T-helper 1 cell treated with Interleukin-12 subunit alpha and Interleukin-12 subunit beta and Interleukin-4 antibody, amounts not matched to agents 30 μg/mL and 1 μg/mL, for 36 hours (primary cell): ENCODE measurements around the gene ADD1.
"Not testable (repeated sequence)": the region's sequence is repeated elsewhere in the genome, so short reads cannot be mapped to it uniquely, and the experiment has no call there.

Experiments
- H3K27ac Mint-ChIP-seq: one replicate; pipeline ENCODE4 v1.8.0; 2021; ENCODE audit warnings: mild to moderate bottlenecking, mixed read lengths
- H3K27me3 Mint-ChIP-seq: one replicate; pipeline ENCODE4 v1.8.0; 2021; ENCODE audit warnings: low read depth, mixed read lengths
- H3K36me3 Mint-ChIP-seq: one replicate; pipeline ENCODE4 v1.8.0; 2021; ENCODE audit warnings: low read depth, mixed read lengths
- H3K4me1 Mint-ChIP-seq: one replicate; pipeline ENCODE4 v1.8.0; 2021; ENCODE audit warnings: low read depth, mixed read lengths
- H3K4me3 Mint-ChIP-seq: one replicate; pipeline ENCODE4 v1.8.0; 2021; ENCODE audit warnings: mild to moderate bottlenecking, moderate library complexity, mixed read lengths
- H3K9me3 Mint-ChIP-seq: one replicate; pipeline ENCODE4 v1.8.0; 2021; ENCODE audit warnings: mixed read lengths

The ADD1 gene

GRCh38 chr4:2934813-2935761, 91.4 kb downstream of the ADD1 start:
- H3K4me3 Mint-ChIP-seq: peak overlapping the region; percentile 87
- H3K36me3 Mint-ChIP-seq: peaks cover 25% of the 10 kb centered on the region
- no peaks in the 10 kb centered on the region for H3K9me3 Mint-ChIP-seq
- H3K4me1 Mint-ChIP-seq: peaks cover 35% of the 10 kb centered on the region
- peak overlapping the region; percentile 85 for H3K27ac Mint-ChIP-seq
- no peaks in the 10 kb centered on the region for H3K27me3 Mint-ChIP-seq

- no peaks in the 10 kb centered on the region for H3K9me3 Mint-ChIP-seq
- no peaks in the 10 kb centered on the region for H3K27me3 Mint-ChIP-seq
- peaks cover 35% of the 10 kb centered on the region for H3K4me1 Mint-ChIP-seq
- peak overlapping the region; percentile 85 for H3K27ac Mint-ChIP-seq
- H3K36me3 Mint-ChIP-seq: peaks cover 33% of the 10 kb centered on the region
- peak overlapping the region; percentile 87 for H3K4me3 Mint-ChIP-seq
Observed at GRCh38 chr4:2935762-2936743, 92.4 kb downstream of the ADD1 start.

GRCh38 chr4:2936773-2937145, 93.1 kb downstream of the ADD1 start:
- H3K36me3 Mint-ChIP-seq: peaks cover 33% of the 10 kb centered on the region
- H3K27ac Mint-ChIP-seq: peak overlapping the region; percentile 58
- H3K4me3 Mint-ChIP-seq: peak overlapping the region; percentile 87
- H3K9me3 Mint-ChIP-seq: no peaks in the 10 kb centered on the region
- no peaks in the 10 kb centered on the region for H3K27me3 Mint-ChIP-seq
- H3K4me1 Mint-ChIP-seq: peaks cover 33% of the 10 kb centered on the region

- peaks cover 29% of the 10 kb centered on the region for H3K4me1 Mint-ChIP-seq
- H3K9me3 Mint-ChIP-seq: no peaks in the 10 kb centered on the region
- no peaks in the 10 kb centered on the region for H3K27me3 Mint-ChIP-seq
- H3K4me3 Mint-ChIP-seq: peak overlapping the region; percentile 87
- H3K36me3 Mint-ChIP-seq: peaks cover 36% of the 10 kb centered on the region
- H3K27ac Mint-ChIP-seq: peak overlapping the region; percentile 58
Observed at GRCh38 chr4:2937146-2937857, 93.7 kb downstream of the ADD1 start.

- H3K36me3 Mint-ChIP-seq: peaks cover 37% of the 10 kb centered on the region
- no peaks in the 10 kb centered on the region for H3K27me3 Mint-ChIP-seq
- H3K4me1 Mint-ChIP-seq: peaks cover 30% of the 10 kb centered on the region
- no peak overlapping the region for H3K27ac Mint-ChIP-seq
- H3K4me3 Mint-ChIP-seq: no peak overlapping the region
- H3K9me3 Mint-ChIP-seq: no peaks in the 10 kb centered on the region
Observed at GRCh38 chr4:2937986-2938385, 94.3 kb downstream of the ADD1 start.

- peaks cover 25% of the 10 kb centered on the region for H3K4me1 Mint-ChIP-seq
- not testable (repeated sequence) for H3K4me3 Mint-ChIP-seq
Observed at GRCh38 chr4:2938411-2938810, 94.8 kb downstream of the ADD1 start.

GRCh38 chr4:2938906-2939305, 95.3 kb downstream of the ADD1 start:
- H3K9me3 Mint-ChIP-seq: no peaks in the 10 kb centered on the region
- peaks cover 25% of the 10 kb centered on the region for H3K4me1 Mint-ChIP-seq
- H3K27me3 Mint-ChIP-seq: no peaks in the 10 kb centered on the region
- H3K4me3 Mint-ChIP-seq: no peak overlapping the region
- H3K27ac Mint-ChIP-seq: no peak overlapping the region
- peaks cover 40% of the 10 kb centered on the region for H3K36me3 Mint-ChIP-seq

More at GRCh38 chr4:2938411-2938810, 94.8 kb downstream of the ADD1 start:
- H3K27ac Mint-ChIP-seq, H3K9me3 Mint-ChIP-seq, H3K27me3 Mint-ChIP-seq: not testable (repeated sequence)
- H3K36me3 Mint-ChIP-seq: peaks cover 37% of the 10 kb centered on the region

GRCh38 chr4:2939383-2940243, 96.0 kb downstream of the ADD1 start:
- no peaks in the 10 kb centered on the region for H3K27me3 Mint-ChIP-seq
- peaks cover 45% of the 10 kb centered on the region for H3K36me3 Mint-ChIP-seq
- H3K4me1 Mint-ChIP-seq: peaks cover 25% of the 10 kb centered on the region
- H3K4me3 Mint-ChIP-seq: no peak overlapping the region
- H3K9me3 Mint-ChIP-seq: no peaks in the 10 kb centered on the region
- no peak overlapping the region for H3K27ac Mint-ChIP-seq

GRCh38 chr4:2940267-2941137, 96.9 kb downstream of the ADD1 start:
- peaks cover 23% of the 10 kb centered on the region for H3K4me1 Mint-ChIP-seq

GRCh38 chr4:2941138-2942036, 97.7 kb downstream of the ADD1 start:
- H3K27ac Mint-ChIP-seq: no peak overlapping the region
- peaks cover 14% of the 10 kb centered on the region for H3K4me1 Mint-ChIP-seq
- H3K36me3 Mint-ChIP-seq: peaks cover 54% of the 10 kb centered on the region
- H3K27me3 Mint-ChIP-seq: no peaks in the 10 kb centered on the region
- no peaks in the 10 kb centered on the region for H3K9me3 Mint-ChIP-seq
- no peak overlapping the region for H3K4me3 Mint-ChIP-seq

More at GRCh38 chr4:2940267-2941137, 96.9 kb downstream of the ADD1 start:
- no peak overlapping the region for H3K27ac Mint-ChIP-seq
- no peaks in the 10 kb centered on the region for H3K9me3 Mint-ChIP-seq
- no peaks in the 10 kb centered on the region for H3K27me3 Mint-ChIP-seq
- no peak overlapping the region for H3K4me3 Mint-ChIP-seq
- peaks cover 49% of the 10 kb centered on the region for H3K36me3 Mint-ChIP-seq

- Mint-ChIP-seq H3K4me1 (peaks cover 7% of the 10 kb centered on the region), H3K27ac (no peak overlapping the region), H3K27me3 (no peaks in the 10 kb centered on the region), H3K9me3 (no peaks in the 10 kb centered on the region), H3K4me3 (no peak overlapping the region), H3K36me3 (peaks cover 53% of the 10 kb centered on the region)
Observed at GRCh38 chr4:2942037-2942531, 98.4 kb downstream of the ADD1 start.
